Measurements from ENCODE around the gene KLRK1. TPM values are rescaled to one million over a fixed set of nuclear protein-coding genes. Genes with fewer than 3 reads are reported as not detected.
"Not testable (repeated sequence)": the region's sequence is repeated elsewhere in the genome, so short reads cannot be mapped to it uniquely, and the experiment has no call there.

The KLRK1 gene
- total RNA-seq (2022) (not detected in 2 replicates), Bru-seq, nascent RNA (percentile 2 among the genes with signal in this experiment), BruChase-seq, experiment 1, labeled RNA remaining after a 6-hour chase (not detected), BruChase-seq, experiment 2, labeled RNA remaining after a 2-hour chase (percentile 24 among the genes with signal in this experiment)
- long read RNA-seq: 0 reads

- intact Hi-C loops (cut with micrococcal nuclease; ENCODE audit: unreplicated experiment): no loop called here
- CTCF ChIA-PET: no interaction called here
These were observed at the start of gene KLRK1 for GRCh38 chr12:10389904-10390303. Gene KLRK1 (minus strand): TSS chr12:10390041. CDS start chr12:10388810, 1,231 bp downstream.

GRCh38 chr12:10437601-10438000, 47.8 kb upstream of the KLRK1 start:
- H3K4me1 Mint-ChIP-seq (ENCODE audit: low read depth, unreplicated experiment); H3K27ac Mint-ChIP-seq (ENCODE audit: unreplicated experiment); H3K9me3 Mint-ChIP-seq (ENCODE audit: low read depth, unreplicated experiment); H3K27me3 Mint-ChIP-seq (ENCODE audit: unreplicated experiment); DNase-seq; H3K36me3 Mint-ChIP-seq (ENCODE audit: insufficient read depth, unreplicated experiment); intact Hi-C loops (cut with micrococcal nuclease; ENCODE audit: unreplicated experiment); H3K4me3 Mint-ChIP-seq (ENCODE audit: low read depth, unreplicated experiment); BruUV-seq (replicated peaks); CTCF ChIA-PET: not testable (repeated sequence)

More at GRCh38 chr12:10389904-10390303, at the start of gene KLRK1:
- TF ChIP-seq CTCF (IDR thresholded peaks at IDR 0.05; ENCODE audit: unreplicated experiment): no peak
- Mint-ChIP-seq H3K36me3 (ENCODE audit: insufficient read depth, unreplicated experiment) (no peaks in the 10 kb centered on the region), H3K4me3 (ENCODE audit: low read depth, unreplicated experiment) (no peak within 1 kb of the TSS), H3K9me3 (ENCODE audit: low read depth, unreplicated experiment) (no peaks in the 10 kb centered on the region), H3K27me3 (ENCODE audit: unreplicated experiment) (no peaks in the 10 kb centered on the region), H3K27ac (ENCODE audit: unreplicated experiment) (no peak within 1 kb of the TSS), H3K4me1 (ENCODE audit: low read depth, unreplicated experiment) (peaks cover 30% of the 10 kb centered on the region)
- BruUV-seq (replicated peaks): no TSS peak
- no peak for DNase-seq

- H3K4me3 Mint-ChIP-seq (ENCODE audit: low read depth, unreplicated experiment); intact Hi-C loops (cut with micrococcal nuclease; ENCODE audit: unreplicated experiment): not testable (repeated sequence)
These were observed 46.0 kb upstream of the KLRK1 start, which contains the start of gene KLRC2 for GRCh38 chr12:10435816-10436215. Gene KLRC2 (minus strand): TSS chr12:10436010. CDS start chr12:10435986, 24 bp downstream.

GRCh38 chr12:10430623-10431022, 40.8 kb upstream of the KLRK1 start:
- intact Hi-C loops (cut with micrococcal nuclease; ENCODE audit: unreplicated experiment); H3K27me3 Mint-ChIP-seq (ENCODE audit: unreplicated experiment); H3K9me3 Mint-ChIP-seq (ENCODE audit: low read depth, unreplicated experiment); BruUV-seq (replicated peaks); H3K4me3 Mint-ChIP-seq (ENCODE audit: low read depth, unreplicated experiment); DNase-seq; CTCF ChIA-PET; H3K27ac Mint-ChIP-seq (ENCODE audit: unreplicated experiment); H3K4me1 Mint-ChIP-seq (ENCODE audit: low read depth, unreplicated experiment); H3K36me3 Mint-ChIP-seq (ENCODE audit: insufficient read depth, unreplicated experiment): not testable (repeated sequence)

More at GRCh38 chr12:10435816-10436215, 46.0 kb upstream of the KLRK1 start, which contains the start of gene KLRC2:
- H3K4me1 Mint-ChIP-seq (ENCODE audit: low read depth, unreplicated experiment); H3K27ac Mint-ChIP-seq (ENCODE audit: unreplicated experiment); BruUV-seq (replicated peaks); H3K36me3 Mint-ChIP-seq (ENCODE audit: insufficient read depth, unreplicated experiment); CTCF ChIA-PET; H3K27me3 Mint-ChIP-seq (ENCODE audit: unreplicated experiment); H3K9me3 Mint-ChIP-seq (ENCODE audit: low read depth, unreplicated experiment): not testable (repeated sequence)
- peak; percentile 15 for DNase-seq

GRCh38 chr12:10425938-10426337, 36.1 kb upstream of the KLRK1 start:
- H3K4me1 Mint-ChIP-seq (ENCODE audit: low read depth, unreplicated experiment); H3K4me3 Mint-ChIP-seq (ENCODE audit: low read depth, unreplicated experiment); H3K9me3 Mint-ChIP-seq (ENCODE audit: low read depth, unreplicated experiment); H3K36me3 Mint-ChIP-seq (ENCODE audit: insufficient read depth, unreplicated experiment); BruUV-seq (replicated peaks); CTCF ChIA-PET; H3K27me3 Mint-ChIP-seq (ENCODE audit: unreplicated experiment); DNase-seq; H3K27ac Mint-ChIP-seq (ENCODE audit: unreplicated experiment); intact Hi-C loops (cut with micrococcal nuclease; ENCODE audit: unreplicated experiment): not testable (repeated sequence)

- CTCF ChIA-PET; H3K27ac Mint-ChIP-seq (ENCODE audit: unreplicated experiment); H3K27me3 Mint-ChIP-seq (ENCODE audit: unreplicated experiment); H3K4me1 Mint-ChIP-seq (ENCODE audit: low read depth, unreplicated experiment); H3K36me3 Mint-ChIP-seq (ENCODE audit: insufficient read depth, unreplicated experiment); BruUV-seq (replicated peaks); H3K9me3 Mint-ChIP-seq (ENCODE audit: low read depth, unreplicated experiment); H3K4me3 Mint-ChIP-seq (ENCODE audit: low read depth, unreplicated experiment); intact Hi-C loops (cut with micrococcal nuclease; ENCODE audit: unreplicated experiment); DNase-seq: not testable (repeated sequence)
These were observed 34.5 kb upstream of the KLRK1 start for GRCh38 chr12:10424260-10424899.

- H3K9me3 Mint-ChIP-seq (ENCODE audit: low read depth, unreplicated experiment); CTCF ChIA-PET; H3K4me3 Mint-ChIP-seq (ENCODE audit: low read depth, unreplicated experiment); BruUV-seq (replicated peaks); H3K27ac Mint-ChIP-seq (ENCODE audit: unreplicated experiment); intact Hi-C loops (cut with micrococcal nuclease; ENCODE audit: unreplicated experiment); DNase-seq; H3K36me3 Mint-ChIP-seq (ENCODE audit: insufficient read depth, unreplicated experiment); H3K27me3 Mint-ChIP-seq (ENCODE audit: unreplicated experiment); H3K4me1 Mint-ChIP-seq (ENCODE audit: low read depth, unreplicated experiment): not testable (repeated sequence)
These were observed 32.3 kb upstream of the KLRK1 start for GRCh38 chr12:10422159-10422558.

GRCh38 chr12:10420334-10420733, 30.5 kb upstream of the KLRK1 start, which contains the start of gene KLRC3:
Gene KLRC3 (minus strand): TSS chr12:10420595. CDS start chr12:10420550, 45 bp downstream.
- CTCF ChIA-PET: not testable (repeated sequence)

More at GRCh38 chr12:10420334-10420733, 30.5 kb upstream of the KLRK1 start, which contains the start of gene KLRC3:
- H3K4me3 Mint-ChIP-seq (ENCODE audit: low read depth, unreplicated experiment); H3K27me3 Mint-ChIP-seq (ENCODE audit: unreplicated experiment); H3K9me3 Mint-ChIP-seq (ENCODE audit: low read depth, unreplicated experiment); H3K27ac Mint-ChIP-seq (ENCODE audit: unreplicated experiment); BruUV-seq (replicated peaks); H3K36me3 Mint-ChIP-seq (ENCODE audit: insufficient read depth, unreplicated experiment); H3K4me1 Mint-ChIP-seq (ENCODE audit: low read depth, unreplicated experiment); DNase-seq; intact Hi-C loops (cut with micrococcal nuclease; ENCODE audit: unreplicated experiment): not testable (repeated sequence)
